ENCODE data around the gene CKMT1A. TPM values are rescaled to one million over a fixed set of nuclear protein-coding genes. Genes with fewer than 3 reads are reported as not detected.
A peak's percentile ranks its signal among the peaks of the same experiment; 100 is the strongest.
"Not testable (repeated sequence)": the region's sequence is repeated elsewhere in the genome, so short reads cannot be mapped to it uniquely, and the experiment has no call there.

Gene CKMT1A
- total RNA-seq (2021): 34.4 to 37.4 TPM (median 36.4 TPM) in 3 replicates
- Bru-seq, nascent RNA: percentile 60 among the genes with signal in this experiment
- long read RNA-seq, experiment 1, transcript CKMT1A-204 (10 exons, 1,779 nt): minor isoform, 13 of 55 reads
- long read RNA-seq, experiment 1, transcript CKMT1A-202 (9 exons, 1,911 nt): major isoform, 26 of 55 reads
- long read RNA-seq, experiment 1, partial matches to known transcripts: 3 of 55 reads
- long read RNA-seq, experiment 1, other reads (novel, unspliced or antisense): 13 of 55 reads
- long read RNA-seq, experiment 2, transcript CKMT1A-202 (9 exons, 1,911 nt): major isoform, 31 of 48 reads
- long read RNA-seq, experiment 2, partial matches to known transcripts: 10 of 48 reads
- long read RNA-seq, experiment 2, other reads (novel, unspliced or antisense): 5 of 48 reads
- long read RNA-seq, experiment 3, transcript CKMT1A-202 (9 exons, 1,911 nt): major isoform, 52 of 78 reads
- long read RNA-seq, experiment 3, transcript CKMT1A-204 (10 exons, 1,779 nt): minor isoform, 12 of 78 reads
- long read RNA-seq, experiment 3, partial matches to known transcripts: 6 of 78 reads
- long read RNA-seq, experiment 3, other reads (novel, unspliced or antisense): 8 of 78 reads

DNA sequence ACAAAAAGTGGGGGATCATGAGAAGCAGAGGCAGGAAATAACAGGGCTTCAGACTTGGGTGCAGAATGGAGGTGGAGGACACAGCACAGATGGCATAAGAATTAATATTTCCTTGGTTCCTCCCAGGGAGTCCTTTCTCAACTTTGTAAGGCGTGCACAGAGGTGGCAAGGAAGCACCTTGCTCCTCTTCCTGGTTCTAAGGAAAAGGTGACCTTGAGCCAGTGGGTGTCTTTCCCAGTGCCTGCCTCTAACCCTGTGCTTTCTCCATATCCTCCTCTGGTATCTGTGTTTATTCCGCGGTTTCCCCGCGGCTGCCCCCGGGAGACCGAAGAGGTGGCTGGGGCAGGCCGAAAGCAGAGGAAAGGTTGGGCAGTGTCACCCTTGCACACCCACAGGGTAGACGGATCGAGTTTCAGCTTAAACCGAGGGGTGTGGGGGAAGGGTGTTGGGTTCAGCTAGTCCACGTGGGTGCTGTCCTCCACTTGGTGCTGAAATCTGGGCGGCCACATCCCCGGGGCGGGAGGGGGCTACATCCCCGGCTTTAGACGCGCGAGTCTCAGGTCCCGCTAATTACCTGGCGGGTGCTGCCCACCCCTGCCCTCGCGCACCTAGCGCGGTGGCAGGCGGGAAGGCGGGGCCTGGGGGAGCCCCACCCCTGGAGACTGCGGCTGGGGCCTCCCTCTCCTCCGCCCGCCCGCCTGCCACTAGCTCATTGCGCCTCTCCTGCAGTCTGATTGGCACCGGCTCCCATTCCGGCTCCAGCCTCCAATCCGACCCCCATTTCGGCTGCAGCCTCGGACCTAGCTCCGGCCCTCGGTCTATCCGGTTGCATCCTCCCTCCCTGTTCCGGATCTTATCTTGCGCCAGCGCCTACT is at the start of gene CKMT1A:
TSS of gene CKMT1A (plus strand) at position 712 of the 875 bp plus-strand sequence. CDS start 192 bp downstream, outside the sequence.
- peak; percentile 84 for ATAC-seq

GRCh38 chr15:43648649-43649429 is 44.8 kb upstream of the CKMT1A start, which contains the start of gene CATSPER2:
Gene CATSPER2 (minus strand): TSS chr15:43648844. CDS start chr15:43648061, 783 bp downstream.
- Mint-ChIP-seq H3K9me3 (peaks cover 13% of the 10 kb centered on the region), H3K4me1 (no peaks in the 10 kb centered on the region), H3K27me3 (ENCODE audit: low read depth) (no peaks in the 10 kb centered on the region; the same call in 1 of the 2 replicates), H3K4me3 (no peak within 1 kb of the TSS), H3K36me3 (peaks cover 19% of the 10 kb centered on the region), H3K27ac (no peak within 1 kb of the TSS)
- TF ChIP-seq IRF2 (CRISPR knock-in tag; IDR thresholded peaks at IDR 0.05; ENCODE audit: borderline replicate concordance, low read depth): no peak
- TF ChIP-seq FOXP1 (CRISPR knock-in tag; IDR thresholded peaks at IDR 0.05; ENCODE audit: borderline replicate concordance): no peak
- TF ChIP-seq ZNF416 (CRISPR knock-in tag; IDR thresholded peaks at IDR 0.05): no peak
- TF ChIP-seq GTF2I (CRISPR knock-in tag; conservative IDR thresholded peaks at IDR 0.05): no peak
- TF ChIP-seq SP1 (CRISPR knock-in tag; conservative IDR thresholded peaks at IDR 0.05): no peak
- no peak for TF ChIP-seq ZNF121 (CRISPR knock-in tag; IDR thresholded peaks at IDR 0.05)
- no peak for TF ChIP-seq EMX1 (CRISPR knock-in tag; IDR thresholded peaks at IDR 0.05)
- no peak for TF ChIP-seq CTCF (IDR thresholded peaks at IDR 0.05)
- no peak for TF ChIP-seq ZNF317 (CRISPR knock-in tag; IDR thresholded peaks at IDR 0.05; ENCODE audit: borderline replicate concordance, low read depth)
- TF ChIP-seq, protein P1, sequence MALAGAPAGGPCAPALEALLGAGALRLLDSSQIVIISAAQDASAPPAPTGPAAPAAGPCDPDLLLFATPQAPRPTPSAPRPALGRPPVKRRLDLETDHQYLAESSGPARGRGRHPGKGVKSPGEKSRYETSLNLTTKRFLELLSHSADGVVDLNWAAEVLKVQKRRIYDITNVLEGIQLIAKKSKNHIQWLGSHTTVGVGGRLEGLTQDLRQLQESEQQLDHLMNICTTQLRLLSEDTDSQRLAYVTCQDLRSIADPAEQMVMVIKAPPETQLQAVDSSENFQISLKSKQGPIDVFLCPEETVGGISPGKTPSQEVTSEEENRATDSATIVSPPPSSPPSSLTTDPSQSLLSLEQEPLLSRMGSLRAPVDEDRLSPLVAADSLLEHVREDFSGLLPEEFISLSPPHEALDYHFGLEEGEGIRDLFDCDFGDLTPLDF (CRISPR knock-in tag; IDR thresholded peaks at IDR 0.05): no peak
- TF ChIP-seq ATF2 (CRISPR knock-in tag; IDR thresholded peaks at IDR 0.05; ENCODE audit: borderline replicate concordance, low read depth): no peak
- TF ChIP-seq IRF1 (CRISPR knock-in tag; IDR thresholded peaks at IDR 0.05): no peak
- POLR2A ChIA-PET: no interaction called here
- DNase-seq (ENCODE audit: low spot score) (peak; percentile 15), ATAC-seq (peak; percentile 64)
- CTCF ChIA-PET: no interaction called here

More for the DNA sequence above, at the start of gene CKMT1A:
- H3K4me3 Mint-ChIP-seq; H3K9me3 Mint-ChIP-seq; H3K4me1 Mint-ChIP-seq; H3K27ac Mint-ChIP-seq; CTCF ChIA-PET; H3K27me3 Mint-ChIP-seq (ENCODE audit: low read depth); POLR2A ChIA-PET; DNase-seq (ENCODE audit: low spot score): not testable (repeated sequence)
- H3K36me3 Mint-ChIP-seq: peaks cover 12% of the 10 kb centered on the region

- Mint-ChIP-seq H3K36me3 (peaks cover 19% of the 10 kb centered on the region), H3K9me3 (peaks cover 13% of the 10 kb centered on the region)
- DNase-seq (ENCODE audit: low spot score); ATAC-seq; H3K27ac Mint-ChIP-seq; H3K4me1 Mint-ChIP-seq; CTCF ChIA-PET; H3K27me3 Mint-ChIP-seq (ENCODE audit: low read depth); POLR2A ChIA-PET; H3K4me3 Mint-ChIP-seq: not testable (repeated sequence)
These were observed 44.2 kb upstream of the CKMT1A start for GRCh38 chr15:43649430-43649926.

DNA sequence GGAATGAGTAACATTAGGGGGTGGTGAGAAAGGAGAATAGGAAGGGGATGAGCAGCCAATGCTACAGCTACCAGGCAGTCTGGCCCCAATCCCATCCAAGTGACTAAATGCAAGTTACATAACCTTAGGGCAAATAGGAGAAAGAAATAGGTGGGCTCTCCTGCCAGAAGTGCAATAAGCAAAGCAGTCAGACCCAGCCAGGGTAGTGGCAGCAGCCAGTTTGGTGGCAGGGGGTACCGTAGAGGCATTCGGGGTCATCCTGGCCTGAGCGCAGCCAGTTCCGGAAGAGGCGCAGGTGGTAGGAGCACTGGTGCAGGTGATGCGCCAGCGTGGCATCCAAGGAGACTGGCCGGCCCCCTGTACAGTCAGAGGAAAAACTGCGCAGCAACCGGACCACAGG is 33.9 kb upstream of the CKMT1A start:
- POLR2A ChIA-PET; H3K36me3 Mint-ChIP-seq; H3K4me1 Mint-ChIP-seq; ATAC-seq; DNase-seq (ENCODE audit: low spot score); H3K4me3 Mint-ChIP-seq; CTCF ChIA-PET; H3K27ac Mint-ChIP-seq; H3K9me3 Mint-ChIP-seq; H3K27me3 Mint-ChIP-seq (ENCODE audit: low read depth): not testable (repeated sequence)

DNA sequence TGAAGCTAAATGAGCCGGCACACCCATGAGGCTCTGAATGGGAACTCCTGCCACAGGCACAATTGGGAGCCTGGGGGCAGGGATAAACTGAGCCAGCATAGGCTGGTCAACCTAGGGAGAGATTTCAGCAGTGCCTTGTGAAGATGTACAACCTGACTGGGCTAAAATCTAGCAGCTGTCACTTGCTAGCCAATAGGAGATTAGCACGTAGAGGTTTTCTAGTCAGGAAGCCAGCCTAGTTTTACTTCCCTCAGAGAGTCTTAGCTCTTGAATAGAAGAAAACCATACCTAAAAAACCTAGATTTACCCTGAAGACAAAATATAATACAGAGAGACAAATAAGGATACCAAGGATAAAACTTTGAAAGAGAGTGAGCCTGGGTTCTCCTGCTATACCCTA is 31.4 kb upstream of the CKMT1A start:
- H3K4me3 Mint-ChIP-seq; ATAC-seq; DNase-seq (ENCODE audit: low spot score); H3K36me3 Mint-ChIP-seq; H3K9me3 Mint-ChIP-seq; CTCF ChIA-PET; H3K27ac Mint-ChIP-seq; H3K4me1 Mint-ChIP-seq; H3K27me3 Mint-ChIP-seq (ENCODE audit: low read depth); POLR2A ChIA-PET: not testable (repeated sequence)

DNA sequence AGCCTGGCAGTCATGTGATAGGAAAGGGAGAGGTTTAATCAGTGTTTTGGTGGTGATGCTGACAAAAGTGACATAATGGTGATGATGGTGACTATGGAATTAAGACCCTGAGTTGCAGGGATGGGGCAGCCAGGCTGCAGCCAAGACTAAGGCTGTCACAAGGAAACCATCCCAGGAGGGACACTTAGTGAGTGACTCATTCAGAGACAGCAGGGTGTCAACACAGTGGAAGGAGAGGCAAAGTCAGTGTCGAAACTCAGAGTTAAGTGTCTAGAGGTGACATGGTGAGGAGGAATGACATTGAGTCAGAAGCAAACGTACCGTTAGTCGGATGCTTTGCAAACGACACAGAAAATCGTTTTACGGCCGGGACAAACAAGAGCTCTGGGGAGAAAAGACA is 30.3 kb upstream of the CKMT1A start:
- H3K4me1 Mint-ChIP-seq; CTCF ChIA-PET; H3K9me3 Mint-ChIP-seq; H3K27me3 Mint-ChIP-seq (ENCODE audit: low read depth); POLR2A ChIA-PET; H3K27ac Mint-ChIP-seq; H3K4me3 Mint-ChIP-seq; ATAC-seq; DNase-seq (ENCODE audit: low spot score); H3K36me3 Mint-ChIP-seq: not testable (repeated sequence)

Data from WTC11 (cell line).